ENCODE data around the gene GPN3.
"Not testable (repeated sequence)": the region's sequence is repeated elsewhere in the genome, so short reads cannot be mapped to it uniquely, and the experiment has no call there.

Gene GPN3

GRCh38 chr12:110468214-110469048, at the start of gene GPN3, which contains the start of gene FAM216A:
Gene GPN3 (minus strand): TSS chr12:110468257. CDS start chr12:110468203, 54 bp downstream.
Gene FAM216A (plus strand): TSS chr12:110468845. CDS start chr12:110468876, 31 bp downstream.
- DNase-seq, result peak; percentile 94

- DNase-seq, result no peak
These were observed 48.9 kb upstream of the GPN3 start for GRCh38 chr12:110516995-110517394.

GRCh38 chr12:110514363-110514762, 46.3 kb upstream of the GPN3 start:
- DNase-seq, result no peak

GRCh38 chr12:110513842-110514241, 45.8 kb upstream of the GPN3 start:
- DNase-seq, result no peak

- no peak for DNase-seq
These were observed 40.1 kb upstream of the GPN3 start for GRCh38 chr12:110508071-110508586.

GRCh38 chr12:110505332-110505731, 37.3 kb upstream of the GPN3 start:
- no peak for DNase-seq

- no peak for DNase-seq
These were observed 35.4 kb upstream of the GPN3 start for GRCh38 chr12:110503432-110503831.

- DNase-seq, result peak; percentile 99
These were observed 34.0 kb upstream of the GPN3 start, which contains the start of the genes RAD9B and VPS29 for GRCh38 chr12:110501752-110502738. Gene RAD9B (plus strand): TSS chr12:110502331. CDS start chr12:110502338, 7 bp downstream. Gene VPS29 (minus strand): TSS chr12:110502111. CDS start chr12:110502051, 60 bp downstream.

GRCh38 chr12:110501399-110501751, 33.3 kb upstream of the GPN3 start:
- DNase-seq, result no peak

GRCh38 chr12:110498984-110499706, 31.1 kb upstream of the GPN3 start:
- DNase-seq, result no peak

- no peak for DNase-seq
These were observed 7.4 kb upstream of the GPN3 start for GRCh38 chr12:110475426-110475825.

- no peak for DNase-seq
These were observed 227 bp downstream of the GPN3 start for GRCh38 chr12:110467847-110468213.

- no peak for DNase-seq
These were observed 1.3 kb downstream of the GPN3 start for GRCh38 chr12:110466791-110467190.

GRCh38 chr12:110465765-110466164, 2.3 kb downstream of the GPN3 start:
- not testable (repeated sequence) for DNase-seq

- no peak for DNase-seq
These were observed 3.0 kb downstream of the GPN3 start for GRCh38 chr12:110465024-110465423.

- not testable (repeated sequence) for DNase-seq
These were observed 6.9 kb downstream of the GPN3 start for GRCh38 chr12:110461189-110461588.

- DNase-seq, result no peak
These were observed 9.3 kb downstream of the GPN3 start for GRCh38 chr12:110458756-110459155.

GRCh38 chr12:110453569-110454296, 14.3 kb downstream of the GPN3 start:
- DNase-seq, result no peak

- no peak for DNase-seq
These were observed 16.8 kb downstream of the GPN3 start for GRCh38 chr12:110451263-110451662.

GRCh38 chr12:110449799-110450497, 18.1 kb downstream of the GPN3 start, which contains the start of gene ARPC3:
Gene ARPC3 (minus strand): TSS chr12:110450337. CDS start chr12:110450260, 77 bp downstream.
- DNase-seq, result peak; percentile 94

GRCh38 chr12:110444455-110444854, 23.6 kb downstream of the GPN3 start:
- DNase-seq, result no peak
